ENCODE data around the gene TNIP2.
A peak's percentile ranks its signal among the peaks of the same experiment; 100 is the strongest.

TNIP2 gene

GRCh38 chr4:2802618-2803531 lies 46.7 kb upstream of the TNIP2 start:
- H3K27ac ChIP-seq (replicated peaks), result no peak overlapping the region; the same call in 1 of the 2 replicates
- H3K27me3 ChIP-seq (ENCODE audit: insufficient read depth, poor library complexity, severe bottlenecking), result no peaks in the 10 kb centered on the region
- no peak for TF ChIP-seq GABPA (IDR thresholded peaks at IDR 0.05; ENCODE audit: low read depth)
- TF ChIP-seq CTCF (IDR thresholded peaks at IDR 0.05; ENCODE audit: insufficient read depth, low read length), result no peak
- TF ChIP-seq SPI1 (IDR thresholded peaks at IDR 0.05; ENCODE audit: borderline replicate concordance, low read depth), result no peak
- no peak for TF ChIP-seq REST (IDR thresholded peaks at IDR 0.05; ENCODE audit: insufficient replicate concordance, low read depth)
- TF ChIP-seq POLR2AphosphoS5 (IDR thresholded peaks at IDR 0.05; ENCODE audit: low read depth), result no peak
- H3K4me3 ChIP-seq (replicated peaks; ENCODE audit: insufficient read depth, low read length), result no peak overlapping the region
- no peak for DNase-seq (ENCODE audit: low read depth in 1 of 2, low spot score in 1 of 2)

GRCh38 chr4:2800691-2801596 lies 44.8 kb upstream of the TNIP2 start:
- no peaks in the 10 kb centered on the region for H3K27me3 ChIP-seq (ENCODE audit: insufficient read depth, poor library complexity, severe bottlenecking)
- TF ChIP-seq POLR2AphosphoS5 (IDR thresholded peaks at IDR 0.05; ENCODE audit: low read depth) (no peak; the same call in 1 of the 2 replicates), CTCF (IDR thresholded peaks at IDR 0.05; ENCODE audit: insufficient read depth, low read length) (no peak), GABPA (IDR thresholded peaks at IDR 0.05; ENCODE audit: low read depth) (peak; percentile 33; the same call in 1 of the 2 replicates), SPI1 (IDR thresholded peaks at IDR 0.05; ENCODE audit: borderline replicate concordance, low read depth) (peak; percentile 56; the same call in 1 of the 2 replicates), REST (IDR thresholded peaks at IDR 0.05; ENCODE audit: insufficient replicate concordance, low read depth) (no peak)
- DNase-seq (ENCODE audit: low read depth in 1 of 2, low spot score in 1 of 2), result peak; percentile 81 to 93
- H3K27ac ChIP-seq (replicated peaks), result peak overlapping the region; percentile 90
- peak overlapping the region; percentile 34 for H3K4me3 ChIP-seq (replicated peaks; ENCODE audit: insufficient read depth, low read length)

- Histone ChIP-seq H3K4me3 (replicated peaks; ENCODE audit: insufficient read depth, low read length) (peak overlapping the region; percentile 34), H3K27ac (replicated peaks) (peak overlapping the region; percentile 90), H3K27me3 (ENCODE audit: insufficient read depth, poor library complexity, severe bottlenecking) (no peaks in the 10 kb centered on the region)
- TF ChIP-seq GABPA (IDR thresholded peaks at IDR 0.05; ENCODE audit: low read depth) (no peak), REST (IDR thresholded peaks at IDR 0.05; ENCODE audit: insufficient replicate concordance, low read depth) (no peak), CTCF (IDR thresholded peaks at IDR 0.05; ENCODE audit: insufficient read depth, low read length) (no peak), SPI1 (IDR thresholded peaks at IDR 0.05; ENCODE audit: borderline replicate concordance, low read depth) (no peak), POLR2AphosphoS5 (IDR thresholded peaks at IDR 0.05; ENCODE audit: low read depth) (no peak; the same call in 1 of the 2 replicates)
- peak; percentile 17 to 47 for DNase-seq (ENCODE audit: low read depth in 1 of 2, low spot score in 1 of 2)
Measured at GRCh38 chr4:2799971-2800690, 44.0 kb upstream of the TNIP2 start.
